Epithelial cell of proximal tubule (primary cell): ENCODE results near the gene TSPAN17. TPM values are rescaled to one million over a fixed set of nuclear protein-coding genes. Genes with fewer than 3 reads are reported as not detected.
"Not testable (repeated sequence)": the region's sequence is repeated elsewhere in the genome, so short reads cannot be mapped to it uniquely, and the experiment has no call there.

Experiments used
- DNase-seq: peaks from one replicate; pipeline ENCODE4 v3.0.0-alpha.2; 2011; ENCODE audit warnings: low read depth
- H3K4me3 ChIP-seq: 2 replicates; pipeline ENCODE4 v1.5.1; 2011; ENCODE audit warnings: low read depth, mild to moderate bottlenecking, low read length
- total RNA-seq: library from RNA; depleted of rRNA; stranded (reverse); fragments of >200 nt; gene quantifications from 2 replicates; pipeline ENCODE4 v1.2.3, GENCODE V29; 2015
- TF ChIP-seq, protein P1 (sequence below): conservative IDR thresholded peaks from 2 replicates; pipeline ENCODE4 v1.5.1; 2012; ENCODE audit warnings: low read depth, mild to moderate bottlenecking, low read length

TSPAN17 gene
- total RNA-seq, 1 donor from 2014 or later, result 29.1 TPM

DNA sequence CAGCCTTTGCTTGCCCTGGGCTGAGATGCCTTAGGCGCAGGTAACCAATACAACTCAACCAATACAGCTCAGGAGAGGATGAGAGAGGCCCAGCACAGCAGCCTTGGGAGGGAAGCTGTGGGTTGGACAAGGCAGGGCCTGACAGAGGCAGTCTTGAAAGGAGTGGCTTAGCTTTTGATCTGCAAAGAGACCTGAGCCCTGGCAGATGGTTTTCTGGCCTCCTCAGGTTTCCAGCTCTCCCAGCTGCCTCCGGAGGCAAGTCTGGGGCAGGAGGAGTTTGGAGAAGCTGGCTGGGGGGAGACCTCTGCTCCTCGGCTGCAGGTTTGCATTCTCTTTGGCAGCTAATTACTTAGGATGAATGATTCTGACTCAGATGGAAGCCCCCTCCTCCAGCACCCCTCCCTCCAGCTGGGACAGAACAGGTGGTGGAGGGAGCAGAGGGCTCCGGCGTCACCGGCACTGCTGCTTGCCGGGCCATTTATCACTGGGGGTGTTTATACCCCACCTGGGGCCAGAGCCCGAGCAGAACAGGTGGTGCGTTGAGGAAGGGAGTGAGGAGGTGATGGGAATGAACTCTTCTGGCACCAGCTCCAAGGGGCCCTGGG is 50.8 kb downstream of the TSPAN17 start:
- no peak overlapping the region for H3K4me3 ChIP-seq
- TF ChIP-seq, protein P1, sequence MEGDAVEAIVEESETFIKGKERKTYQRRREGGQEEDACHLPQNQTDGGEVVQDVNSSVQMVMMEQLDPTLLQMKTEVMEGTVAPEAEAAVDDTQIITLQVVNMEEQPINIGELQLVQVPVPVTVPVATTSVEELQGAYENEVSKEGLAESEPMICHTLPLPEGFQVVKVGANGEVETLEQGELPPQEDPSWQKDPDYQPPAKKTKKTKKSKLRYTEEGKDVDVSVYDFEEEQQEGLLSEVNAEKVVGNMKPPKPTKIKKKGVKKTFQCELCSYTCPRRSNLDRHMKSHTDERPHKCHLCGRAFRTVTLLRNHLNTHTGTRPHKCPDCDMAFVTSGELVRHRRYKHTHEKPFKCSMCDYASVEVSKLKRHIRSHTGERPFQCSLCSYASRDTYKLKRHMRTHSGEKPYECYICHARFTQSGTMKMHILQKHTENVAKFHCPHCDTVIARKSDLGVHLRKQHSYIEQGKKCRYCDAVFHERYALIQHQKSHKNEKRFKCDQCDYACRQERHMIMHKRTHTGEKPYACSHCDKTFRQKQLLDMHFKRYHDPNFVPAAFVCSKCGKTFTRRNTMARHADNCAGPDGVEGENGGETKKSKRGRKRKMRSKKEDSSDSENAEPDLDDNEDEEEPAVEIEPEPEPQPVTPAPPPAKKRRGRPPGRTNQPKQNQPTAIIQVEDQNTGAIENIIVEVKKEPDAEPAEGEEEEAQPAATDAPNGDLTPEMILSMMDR, result no peak
- DNase-seq, result no peak

DNA sequence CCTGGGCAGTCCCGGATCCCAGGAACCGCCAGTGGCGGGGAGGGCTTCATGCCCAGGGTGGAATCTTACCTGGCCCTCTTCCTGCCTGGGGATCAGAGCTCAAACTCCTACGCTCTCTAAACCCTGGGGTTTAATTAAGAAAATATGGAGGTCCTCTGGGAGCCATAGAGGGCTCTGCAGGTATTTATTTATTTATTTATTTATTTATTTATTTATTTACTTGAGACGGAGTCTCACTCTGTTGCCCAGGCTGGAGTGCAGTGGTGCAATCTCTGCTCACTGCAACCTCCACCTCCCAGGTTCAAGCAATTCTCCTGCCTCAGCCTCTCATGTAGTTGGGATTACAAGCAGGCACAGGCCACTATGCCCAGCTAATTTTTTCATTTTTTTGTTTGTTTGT is 52.2 kb downstream of the TSPAN17 start:
- not testable (repeated sequence) for H3K4me3 ChIP-seq, DNase-seq

GRCh38 chr5:176700239-176700847 is 53.1 kb downstream of the TSPAN17 start:
- no peak for DNase-seq
- H3K4me3 ChIP-seq, result no peak overlapping the region
- TF ChIP-seq, protein P1, result peak; percentile 76

- TF ChIP-seq, protein P1, result no peak
- DNase-seq, result no peak
- no peak overlapping the region for H3K4me3 ChIP-seq
Observed at GRCh38 chr5:176702671-176703641, 55.7 kb downstream of the TSPAN17 start.

DNA sequence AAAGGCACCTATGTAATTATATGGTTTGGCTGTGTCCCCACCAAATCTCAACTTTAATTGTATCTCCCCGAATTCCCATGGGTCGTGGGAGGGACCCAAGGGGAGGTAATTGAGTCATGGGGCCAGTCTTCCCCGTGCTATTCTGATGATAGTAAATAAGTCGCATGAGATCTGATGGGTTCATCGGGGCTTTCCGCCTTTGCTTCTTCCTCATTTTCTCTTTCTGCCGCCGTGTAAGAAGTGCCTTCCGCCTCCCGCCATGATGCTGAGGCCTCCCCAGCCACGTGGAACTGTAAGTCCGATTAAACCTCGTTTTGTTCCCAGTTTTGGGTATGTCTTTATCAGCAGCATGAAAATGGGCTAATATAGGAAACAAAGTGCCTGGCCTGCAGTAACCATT is 56.6 kb downstream of the TSPAN17 start:
- TF ChIP-seq, protein P1, result no peak

GRCh38 chr5:176704355-176704754 is 57.1 kb downstream of the TSPAN17 start:
- TF ChIP-seq, protein P1, result no peak
- no peak overlapping the region for H3K4me3 ChIP-seq
- DNase-seq, result no peak

More for the DNA sequence above, 56.6 kb downstream of the TSPAN17 start:
- H3K4me3 ChIP-seq, result no peak overlapping the region
- no peak for DNase-seq

- no peak for DNase-seq
- H3K4me3 ChIP-seq, result no peak overlapping the region
- TF ChIP-seq, protein P1, result no peak
Observed at GRCh38 chr5:176704817-176705216, 57.5 kb downstream of the TSPAN17 start.
